Glomerular endothelial cell (primary cell): Measurements from ENCODE around the gene AKIRIN2. TPM values are rescaled to one million over a fixed set of nuclear protein-coding genes. Genes with fewer than 3 reads are reported as not detected.

Experiments used
- DNase-seq: peaks from one replicate; pipeline ENCODE4 v3.0.0-alpha.2; 2011; ENCODE audit warnings: low read depth, low spot score; ENCODE audit errors: extremely low read depth
- total RNA-seq: library from RNA; depleted of rRNA; stranded (reverse); fragments of >200 nt; gene quantifications from 2 replicates; pipeline ENCODE4 v1.2.3, GENCODE V29; 2015

The AKIRIN2 gene
- total RNA-seq, 1 donor from 2014 or later: 32.4 TPM

DNA sequence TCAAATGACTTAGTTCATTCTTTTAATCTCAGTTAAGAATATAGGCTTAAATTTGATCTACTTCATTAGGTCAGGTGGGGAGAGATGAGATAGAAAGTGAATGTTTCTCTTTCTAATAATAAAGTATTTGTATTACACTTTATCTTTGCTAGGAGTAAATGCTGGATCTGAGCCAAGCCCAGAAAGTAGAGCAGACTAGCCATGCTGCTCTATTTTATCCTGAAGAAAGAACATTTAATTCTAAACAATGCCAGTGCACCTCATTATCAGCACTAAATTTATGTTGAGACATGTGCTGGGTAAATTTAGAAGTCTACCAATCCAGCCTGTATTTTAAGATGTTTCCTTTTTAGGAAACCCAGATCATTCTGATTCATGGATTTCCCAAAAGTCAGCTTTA is 43.5 kb downstream of the AKIRIN2 start:
- DNase-seq: no peak

DNA sequence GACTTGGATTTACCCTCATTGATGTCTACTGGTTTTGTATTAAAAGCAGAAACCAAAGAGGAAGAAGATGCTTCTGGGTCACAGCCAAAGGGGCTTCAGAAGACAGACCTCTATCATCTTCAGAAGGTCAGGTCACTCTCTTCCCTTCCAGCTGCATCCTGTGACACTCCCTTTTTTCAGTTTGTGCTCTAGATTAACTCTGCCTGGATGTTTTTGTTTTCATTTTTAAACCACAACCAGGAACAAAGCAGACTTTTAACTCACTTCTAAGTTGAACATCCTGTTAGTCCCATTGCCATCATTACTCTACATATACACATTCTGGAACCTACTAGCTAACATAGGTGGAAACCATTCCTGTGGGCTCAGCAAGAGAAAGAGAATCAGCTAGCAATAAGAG is 45.2 kb downstream of the AKIRIN2 start:
- no peak for DNase-seq

DNA sequence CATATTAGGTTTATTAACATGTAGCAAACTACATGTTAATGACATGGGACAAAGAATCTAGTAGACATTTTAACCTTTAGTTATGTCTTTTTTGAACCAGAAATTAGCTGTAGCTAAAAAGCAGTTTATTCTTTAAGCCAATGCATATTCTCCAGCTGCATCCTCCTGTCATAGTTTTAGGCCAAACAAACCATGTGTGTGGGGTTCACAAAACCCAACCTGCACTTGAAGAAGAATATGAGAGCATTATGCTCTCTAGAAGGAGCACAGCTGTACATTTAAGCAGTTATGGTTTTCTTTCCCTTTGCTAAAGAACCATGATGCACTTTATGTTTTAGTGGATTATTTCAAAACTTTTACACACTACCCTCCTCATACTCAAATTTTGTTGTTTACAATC is 46.2 kb downstream of the AKIRIN2 start:
- no peak for DNase-seq

DNA sequence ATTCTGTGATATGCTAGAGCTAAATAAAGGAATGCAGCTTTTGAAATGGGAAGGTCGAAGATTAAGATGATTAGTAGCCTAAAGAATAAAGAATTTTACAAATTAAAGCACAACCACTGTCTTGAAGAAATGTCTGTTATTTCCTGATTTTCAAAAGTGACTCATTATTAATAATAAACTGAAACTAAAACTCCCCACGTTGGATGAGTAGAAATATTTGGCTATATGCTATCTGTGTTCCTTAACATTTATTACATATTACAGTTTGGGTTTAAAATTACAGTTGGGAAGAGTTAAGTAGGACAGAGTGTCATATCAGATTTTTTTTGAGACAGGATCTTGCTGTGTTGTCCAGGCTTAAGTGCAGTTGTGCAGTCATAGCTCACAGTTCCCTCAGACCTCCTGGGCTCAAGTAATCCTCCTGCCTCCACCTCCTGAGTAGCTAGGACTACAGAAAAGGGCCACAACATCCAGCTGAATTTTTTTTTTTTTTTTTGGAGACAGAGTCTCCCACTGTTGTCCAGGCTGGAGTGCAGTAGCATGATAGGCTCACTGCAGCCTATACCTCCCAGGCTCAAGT is 47.1 kb downstream of the AKIRIN2 start:
- no peak for DNase-seq

DNA sequence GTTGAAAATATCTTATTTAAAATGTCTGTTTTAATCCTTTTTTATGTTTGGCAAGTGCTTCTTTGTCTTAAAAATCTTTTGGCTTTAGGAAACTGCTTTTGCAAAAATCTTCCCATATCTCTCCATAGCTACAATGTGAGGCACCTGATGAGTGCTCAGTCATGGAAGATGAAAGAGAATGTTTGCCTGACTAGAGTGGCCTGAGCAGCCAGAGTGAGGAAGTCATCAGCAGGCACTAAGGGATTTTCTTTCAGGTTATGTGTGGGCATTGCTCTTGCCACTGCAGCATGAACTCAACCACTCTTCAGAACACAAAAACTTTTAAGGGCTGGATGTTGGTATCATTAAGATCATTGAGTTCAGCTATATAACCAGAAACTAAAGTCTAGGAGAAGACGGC is 47.9 kb downstream of the AKIRIN2 start:
- no peak for DNase-seq

DNA sequence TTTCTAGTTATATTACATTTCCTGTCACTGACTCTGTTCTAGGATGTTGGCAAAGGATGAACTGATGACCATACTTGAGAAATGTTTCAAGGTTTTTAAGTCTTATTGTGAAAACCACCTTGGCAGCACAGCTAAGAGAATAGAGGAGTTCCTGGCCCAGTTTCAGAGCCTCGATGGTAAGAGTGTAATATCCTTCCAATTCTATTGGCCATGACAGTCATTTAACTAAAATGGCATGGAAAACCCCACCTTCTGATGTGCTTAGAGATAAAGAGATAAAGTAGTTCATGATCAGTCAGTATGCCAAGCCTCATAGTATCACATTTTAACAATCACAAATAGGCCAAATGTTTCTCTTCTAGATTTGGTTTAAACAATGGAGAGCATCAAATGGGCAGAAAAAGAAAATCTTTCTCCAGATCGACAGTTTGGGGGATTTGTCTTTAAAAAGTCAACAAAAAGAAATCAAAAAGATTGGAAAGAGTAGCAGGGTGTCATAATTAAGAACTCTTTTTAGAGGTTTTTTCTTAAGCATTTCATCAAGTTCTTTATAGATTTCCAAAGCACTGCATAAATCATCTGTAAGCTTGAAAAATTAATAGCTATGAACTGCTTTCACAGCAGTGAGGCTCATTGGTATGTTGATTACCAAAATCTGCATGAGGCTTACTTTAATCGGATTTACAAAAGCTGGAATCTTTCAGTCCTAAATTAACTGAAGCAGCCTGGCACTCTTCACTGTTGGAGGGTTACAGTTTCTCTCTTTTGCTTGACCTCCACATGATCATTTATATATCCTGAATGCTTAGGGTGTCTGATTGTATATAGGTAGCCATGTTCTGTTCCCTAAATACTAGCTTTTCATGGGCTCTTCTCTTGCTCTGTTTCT is 48.7 kb downstream of the AKIRIN2 start:
- DNase-seq: no peak

DNA sequence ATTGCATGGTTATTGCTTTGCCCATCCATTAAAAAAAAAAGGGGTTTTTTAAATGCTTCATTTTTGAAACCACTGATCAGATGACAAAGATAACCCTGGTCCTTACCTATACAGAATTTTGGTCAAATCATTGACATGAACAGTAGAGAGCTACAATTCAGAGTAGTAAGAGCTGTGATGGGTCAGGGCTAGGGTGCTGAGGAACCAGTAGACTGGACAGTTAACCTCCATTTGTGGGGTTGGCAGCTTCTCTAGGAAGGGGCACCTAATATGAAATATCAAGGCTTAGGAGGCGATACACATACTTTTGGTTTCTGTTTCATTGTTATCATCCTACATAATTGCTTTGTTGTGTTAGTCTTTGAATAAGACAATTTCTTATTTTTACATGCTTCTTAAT is 57.0 kb downstream of the AKIRIN2 start:
- DNase-seq: no peak

DNA sequence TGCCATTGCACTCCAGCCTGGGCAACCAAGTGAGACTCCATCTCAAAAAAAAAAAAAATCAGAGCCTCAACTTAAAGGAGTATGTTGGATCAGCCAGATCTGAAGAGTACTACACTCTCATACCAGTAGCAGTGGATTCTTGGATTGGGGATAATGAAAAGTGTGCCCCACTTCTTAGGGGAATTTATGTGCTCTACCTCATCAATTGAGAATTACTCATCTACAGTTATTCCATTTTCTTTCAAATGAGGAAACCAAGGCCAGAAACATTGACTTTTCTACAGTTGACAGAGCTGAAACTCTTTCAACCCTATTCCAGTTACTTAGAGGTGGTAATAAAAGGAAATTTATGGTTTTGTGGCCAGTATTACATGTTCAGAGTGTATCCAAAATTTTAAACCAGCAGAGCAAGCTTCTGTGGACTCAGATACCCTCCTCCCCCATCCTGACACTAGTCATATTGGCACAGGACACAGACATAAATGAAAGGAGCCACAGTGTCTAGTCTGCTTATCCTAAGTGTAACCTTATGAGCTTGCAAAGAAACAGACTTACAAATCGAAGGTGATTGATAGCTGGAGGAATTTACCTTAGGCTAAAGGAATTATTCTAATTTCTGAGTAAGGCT is 60.9 kb downstream of the AKIRIN2 start:
- DNase-seq: no peak

DNA sequence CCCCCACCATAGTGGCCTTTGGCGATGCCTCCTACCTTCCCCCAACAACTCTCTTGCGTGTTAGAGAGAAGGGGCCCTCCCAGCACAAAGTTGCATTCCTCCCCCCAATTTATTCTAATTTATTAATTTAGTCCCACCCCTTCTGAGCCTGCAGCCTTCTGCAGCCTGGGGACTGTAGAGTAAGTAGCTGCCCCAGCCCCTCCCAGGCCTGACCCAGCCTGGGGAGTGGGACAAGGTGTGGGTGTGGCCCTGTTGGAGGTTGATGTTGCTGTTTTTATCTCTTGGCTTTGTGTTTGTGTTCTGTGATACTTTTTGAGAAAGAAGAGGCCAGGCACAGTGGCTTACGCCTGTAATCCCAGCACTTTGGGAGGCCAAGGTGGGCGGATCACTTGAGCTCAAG is 62.7 kb downstream of the AKIRIN2 start:
- DNase-seq: no peak

DNA sequence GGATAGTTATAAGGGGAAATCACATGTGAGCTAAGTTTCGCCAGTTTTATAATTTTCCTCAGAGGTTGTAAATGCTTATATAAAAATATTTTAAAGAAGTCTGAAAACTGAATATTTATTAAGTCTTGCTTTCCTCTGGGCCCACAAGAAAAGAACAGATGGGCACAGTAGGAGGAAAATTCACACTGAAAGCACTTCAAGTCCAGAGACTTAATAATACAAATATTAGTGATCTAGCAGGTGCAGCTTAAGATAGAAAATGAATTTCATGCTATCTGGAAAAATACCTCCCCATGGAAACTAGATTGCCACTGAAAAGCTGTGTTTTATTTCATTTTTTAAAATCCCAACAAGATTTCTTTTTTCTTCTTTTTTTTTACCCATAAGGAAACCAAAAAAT is 64.9 kb downstream of the AKIRIN2 start:
- DNase-seq: no peak

DNA sequence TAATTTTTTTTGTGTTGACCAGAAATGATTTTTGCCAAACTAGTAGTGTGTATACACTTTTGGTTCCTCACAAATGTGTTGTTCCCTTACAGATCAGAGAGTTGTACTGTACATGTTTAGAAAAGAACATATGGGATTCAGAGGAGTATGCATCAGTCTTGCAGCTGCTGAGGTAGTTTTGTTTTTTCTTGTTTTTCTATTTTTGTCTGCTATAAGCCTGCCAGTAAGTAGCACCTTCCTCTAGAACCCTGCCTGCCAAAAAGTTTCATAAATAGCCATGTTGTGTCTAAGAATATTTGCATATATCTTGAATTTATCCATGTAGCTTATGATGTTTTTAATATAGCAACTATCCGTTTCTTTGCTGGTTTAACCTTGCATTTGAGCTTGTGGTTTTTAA is 65.7 kb downstream of the AKIRIN2 start:
- DNase-seq: no peak

DNA sequence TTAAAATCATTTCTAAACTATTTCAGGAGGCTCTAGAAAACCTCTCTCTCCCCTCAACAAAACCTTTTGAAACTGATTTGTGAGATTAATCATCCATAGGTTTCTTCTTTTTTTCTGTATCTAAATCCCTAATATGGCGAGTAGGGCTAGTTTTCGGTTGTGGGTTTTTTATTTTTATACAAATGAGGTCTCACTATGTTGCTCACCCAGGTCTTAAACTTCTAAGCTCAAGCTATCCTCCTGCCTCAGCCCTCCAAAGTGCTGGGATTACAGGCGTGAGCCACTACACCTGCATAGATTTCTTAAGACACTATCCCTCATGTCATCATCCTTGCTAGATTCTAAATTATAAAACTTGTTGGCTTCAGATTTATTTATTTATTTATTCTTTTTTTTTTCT is 68.2 kb downstream of the AKIRIN2 start:
- DNase-seq: no peak

DNA sequence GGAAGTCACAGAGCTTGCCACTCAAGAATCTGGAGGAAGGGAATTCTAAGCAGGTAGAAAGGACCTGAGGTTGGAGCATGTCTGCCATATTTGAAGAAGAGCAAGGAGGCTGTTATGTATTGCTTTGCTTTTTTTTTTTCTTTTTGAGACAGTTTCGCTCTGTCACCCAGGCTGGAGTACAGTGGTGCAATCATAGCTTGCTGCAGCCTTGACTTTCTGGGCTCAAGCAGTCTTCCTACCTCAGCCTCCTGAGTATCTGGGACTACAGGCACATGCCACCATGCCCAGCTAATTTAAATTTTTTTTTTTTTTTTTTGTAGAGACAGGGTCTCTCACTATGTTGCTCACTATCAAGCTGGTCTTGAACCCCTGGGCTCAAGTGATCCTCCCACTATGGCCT is 71.3 kb downstream of the AKIRIN2 start:
- no peak for DNase-seq

DNA sequence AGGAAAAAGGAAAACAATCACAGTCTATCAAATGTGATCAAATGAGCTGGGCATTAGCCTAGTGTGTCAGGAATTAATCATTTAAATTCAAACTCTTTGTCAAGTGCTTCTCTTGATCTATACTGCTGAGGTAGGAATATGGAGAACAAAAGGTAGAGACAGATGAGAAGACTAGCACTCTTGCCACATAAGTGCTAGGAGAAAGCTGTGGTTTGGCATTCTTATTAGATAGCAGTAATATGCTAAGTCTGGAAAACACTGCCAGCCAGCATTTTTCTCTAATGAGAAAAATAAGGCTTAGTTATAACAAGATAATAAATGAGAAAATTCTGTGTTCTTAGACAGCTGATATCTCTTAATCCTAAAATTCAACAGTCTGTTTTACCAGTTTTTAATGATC is 73.2 kb downstream of the AKIRIN2 start:
- no peak for DNase-seq

DNA sequence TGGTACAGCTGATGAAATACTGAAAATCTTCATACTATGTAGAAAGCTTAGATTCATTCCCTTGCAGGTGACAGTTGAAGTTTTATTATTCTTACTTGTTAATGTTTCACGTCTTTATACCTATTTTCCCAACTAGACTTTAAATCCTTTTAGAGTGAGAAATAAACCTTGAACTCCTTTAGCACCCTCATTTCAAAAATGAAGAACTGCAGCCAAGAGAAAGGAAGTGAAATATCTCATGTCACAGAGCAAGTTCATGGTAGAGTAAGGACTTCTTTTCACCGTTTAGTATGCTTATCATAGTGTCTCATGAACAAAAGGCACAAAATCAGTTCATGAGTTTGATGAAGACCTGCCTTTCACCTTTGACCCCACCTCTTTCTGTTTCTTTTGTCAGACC is 73.6 kb downstream of the AKIRIN2 start:
- no peak for DNase-seq

Other genes starting within 250 kb of the AKIRIN2 start
- 15.2 and 18.5 TPM in 2 replicates for gene SLC35A1, start 229.3 kb downstream of the AKIRIN2 start, total RNA-seq
- gene RARS2, start 112.2 kb downstream of the AKIRIN2 start, total RNA-seq: 22.2 and 27.8 TPM in 2 replicates
- 14.8 and 17.1 TPM in 2 replicates for gene ORC3, start 112.1 kb downstream of the AKIRIN2 start, total RNA-seq